Measurements from ENCODE around the gene MICAL3. TPM values are rescaled to one million over a fixed set of nuclear protein-coding genes. Genes with fewer than 3 reads are reported as not detected.

MICAL3 gene
- total RNA-seq, 1 donor from 2014 or later = 33.6 TPM

DNA sequence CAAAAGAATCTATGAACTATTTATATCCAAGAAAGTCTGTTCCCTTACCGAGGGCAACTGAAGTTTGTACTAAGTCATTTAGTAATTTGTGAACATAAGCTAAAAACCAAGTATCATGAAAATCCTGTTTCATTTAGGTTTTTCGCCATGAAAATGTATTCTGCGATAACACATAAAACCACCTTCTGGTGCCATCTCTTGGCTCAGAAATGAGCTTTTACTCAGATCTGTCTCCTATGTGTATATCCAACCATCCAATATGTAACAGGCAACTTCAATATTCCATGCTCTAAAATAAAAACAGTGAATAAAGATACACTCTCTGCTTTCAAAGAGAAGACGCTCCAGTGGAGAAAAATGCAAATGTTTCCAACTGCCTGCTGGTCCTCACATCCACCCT lies 132.0 kb downstream of the MICAL3 start:
- peaks cover 21% of the 10 kb centered on the region for H4K20me1 ChIP-seq (ENCODE audit: low read depth)
- H3F3A ChIP-seq (ENCODE audit: low read depth) = no peaks in the 10 kb centered on the region
- H3K4me3 ChIP-seq = no peak overlapping the region
- Mint-ChIP-seq H3K27ac (no peak overlapping the region), H3K4me1 (no peaks in the 10 kb centered on the region), H3K4me3 (no peak overlapping the region), H3K36me3 (peaks cover 14% of the 10 kb centered on the region), H3K27me3 (ENCODE audit: insufficient read depth, low read depth) (no peaks in the 10 kb centered on the region), H3K9me3 (no peaks in the 10 kb centered on the region)
- no peaks in the 10 kb centered on the region for H3K4me1 ChIP-seq
- H3K9me3 ChIP-seq (ENCODE audit: low read depth) = no peaks in the 10 kb centered on the region
- DNase-seq (ENCODE audit: low spot score) = no peak
- H3K79me2 ChIP-seq (ENCODE audit: low read depth) = no peaks in the 10 kb centered on the region
- TF ChIP-seq EZH2 (IDR thresholded peaks at IDR 0.05) (no peak), EZH2phosphoT487 (IDR thresholded peaks at IDR 0.05) (no peak)
- TF ChIP-seq, protein P1, sequence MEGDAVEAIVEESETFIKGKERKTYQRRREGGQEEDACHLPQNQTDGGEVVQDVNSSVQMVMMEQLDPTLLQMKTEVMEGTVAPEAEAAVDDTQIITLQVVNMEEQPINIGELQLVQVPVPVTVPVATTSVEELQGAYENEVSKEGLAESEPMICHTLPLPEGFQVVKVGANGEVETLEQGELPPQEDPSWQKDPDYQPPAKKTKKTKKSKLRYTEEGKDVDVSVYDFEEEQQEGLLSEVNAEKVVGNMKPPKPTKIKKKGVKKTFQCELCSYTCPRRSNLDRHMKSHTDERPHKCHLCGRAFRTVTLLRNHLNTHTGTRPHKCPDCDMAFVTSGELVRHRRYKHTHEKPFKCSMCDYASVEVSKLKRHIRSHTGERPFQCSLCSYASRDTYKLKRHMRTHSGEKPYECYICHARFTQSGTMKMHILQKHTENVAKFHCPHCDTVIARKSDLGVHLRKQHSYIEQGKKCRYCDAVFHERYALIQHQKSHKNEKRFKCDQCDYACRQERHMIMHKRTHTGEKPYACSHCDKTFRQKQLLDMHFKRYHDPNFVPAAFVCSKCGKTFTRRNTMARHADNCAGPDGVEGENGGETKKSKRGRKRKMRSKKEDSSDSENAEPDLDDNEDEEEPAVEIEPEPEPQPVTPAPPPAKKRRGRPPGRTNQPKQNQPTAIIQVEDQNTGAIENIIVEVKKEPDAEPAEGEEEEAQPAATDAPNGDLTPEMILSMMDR (IDR thresholded peaks at IDR 0.05) = no peak
- no peak overlapping the region for H2AFZ ChIP-seq (replicated peaks)
- no peak overlapping the region for H3K4me2 ChIP-seq
- H3K27me3 ChIP-seq = no peaks in the 10 kb centered on the region
- no peaks in the 10 kb centered on the region for H3K36me3 ChIP-seq
- no peak overlapping the region for H3K9ac ChIP-seq
- no peak overlapping the region for H3K27ac ChIP-seq

DNA sequence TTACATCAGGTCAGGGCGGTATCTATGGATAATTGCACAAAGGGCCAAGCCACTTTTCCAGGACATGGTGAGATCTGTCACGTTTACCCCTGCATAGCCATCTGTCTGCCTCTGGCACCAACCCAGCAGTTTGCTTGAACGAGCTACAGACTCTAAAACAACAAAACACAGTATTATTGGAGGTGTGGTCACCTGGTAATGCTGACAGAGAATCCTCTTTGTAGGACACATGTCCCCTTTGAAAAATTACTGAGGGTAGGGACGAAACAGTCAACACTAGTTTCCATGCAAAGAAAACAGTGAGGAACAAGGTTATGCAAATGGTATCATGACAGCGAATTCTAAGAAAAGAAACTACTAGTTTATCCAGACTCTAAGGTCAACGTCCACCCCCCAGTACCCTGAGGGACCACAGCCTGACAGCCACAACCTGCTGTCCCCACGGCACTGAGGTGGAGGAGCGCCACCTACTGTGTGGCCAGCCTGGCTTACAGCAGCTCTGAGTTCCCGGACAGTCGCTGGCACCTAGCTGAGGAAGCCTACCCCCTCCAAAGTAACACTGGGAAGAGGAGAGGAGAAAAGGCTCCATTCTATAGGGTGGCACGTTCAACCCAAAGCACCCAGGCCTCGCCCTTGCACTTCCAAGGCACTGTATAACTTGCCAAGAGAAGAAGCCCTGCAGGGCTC lies 132.7 kb downstream of the MICAL3 start:
- Mint-ChIP-seq H3K9me3 (no peaks in the 10 kb centered on the region), H3K27ac (no peak overlapping the region), H3K27me3 (ENCODE audit: insufficient read depth, low read depth) (no peaks in the 10 kb centered on the region), H3K36me3 (peaks cover 13% of the 10 kb centered on the region), H3K4me3 (no peak overlapping the region), H3K4me1 (no peaks in the 10 kb centered on the region)
- Histone ChIP-seq H3K79me2 (ENCODE audit: low read depth) (no peaks in the 10 kb centered on the region), H3K9me3 (ENCODE audit: low read depth) (no peaks in the 10 kb centered on the region), H3K4me1 (no peaks in the 10 kb centered on the region), H3K9ac (no peak overlapping the region), H3K27me3 (no peaks in the 10 kb centered on the region), H3K36me3 (no peaks in the 10 kb centered on the region), H3K4me3 (no peak overlapping the region), H3F3A (ENCODE audit: low read depth) (no peaks in the 10 kb centered on the region), H2AFZ (replicated peaks) (no peak overlapping the region), H3K4me2 (no peak overlapping the region), H3K27ac (no peak overlapping the region), H4K20me1 (ENCODE audit: low read depth) (peaks cover 20% of the 10 kb centered on the region)
- peak; percentile 56 for DNase-seq (ENCODE audit: low spot score)
- TF ChIP-seq, protein P1 (IDR thresholded peaks at IDR 0.05) = peak; percentile 60
- TF ChIP-seq EZH2phosphoT487 (IDR thresholded peaks at IDR 0.05) (no peak), EZH2 (IDR thresholded peaks at IDR 0.05) (no peak)

DNA sequence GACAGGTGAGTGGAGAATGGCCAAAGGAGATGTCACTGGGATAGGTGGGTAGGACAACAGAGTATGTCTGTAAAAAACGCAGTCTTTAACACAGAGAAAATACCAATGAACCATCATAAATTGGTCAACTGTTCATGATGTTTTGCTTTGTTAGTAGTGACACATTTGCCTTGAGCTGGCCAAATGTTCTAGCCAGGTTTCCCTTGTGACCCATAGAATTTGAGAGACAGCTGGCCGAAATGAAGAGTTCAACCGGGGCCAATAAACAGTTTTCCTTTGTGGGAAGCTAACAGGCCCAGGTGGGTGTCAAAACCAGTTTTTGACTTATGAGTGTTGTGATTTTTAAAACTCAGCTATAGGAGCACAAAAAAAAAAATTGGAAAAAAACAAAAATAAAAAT lies 133.5 kb downstream of the MICAL3 start:
- H4K20me1 ChIP-seq (ENCODE audit: low read depth) = peaks cover 12% of the 10 kb centered on the region
- H3K4me3 Mint-ChIP-seq = no peak overlapping the region
- no peaks in the 10 kb centered on the region for H3F3A ChIP-seq (ENCODE audit: low read depth)
- H3K79me2 ChIP-seq (ENCODE audit: low read depth) = no peaks in the 10 kb centered on the region
- H3K9ac ChIP-seq = no peak overlapping the region
- H3K4me1 Mint-ChIP-seq = no peaks in the 10 kb centered on the region
- H3K36me3 ChIP-seq = no peaks in the 10 kb centered on the region
- H3K27me3 ChIP-seq = no peaks in the 10 kb centered on the region
- H3K4me3 ChIP-seq = no peak overlapping the region
- no peak overlapping the region for H3K27ac ChIP-seq
- no peaks in the 10 kb centered on the region for H3K4me1 ChIP-seq
- no peak overlapping the region for H3K27ac Mint-ChIP-seq
- H3K9me3 Mint-ChIP-seq = no peaks in the 10 kb centered on the region
- no peak for TF ChIP-seq EZH2 (IDR thresholded peaks at IDR 0.05)
- TF ChIP-seq, protein P1 (IDR thresholded peaks at IDR 0.05) = no peak
- TF ChIP-seq EZH2phosphoT487 (IDR thresholded peaks at IDR 0.05) = no peak
- H3K27me3 Mint-ChIP-seq (ENCODE audit: insufficient read depth, low read depth) = peaks cover 2% of the 10 kb centered on the region
- no peak overlapping the region for H2AFZ ChIP-seq (replicated peaks)
- no peak overlapping the region for H3K4me2 ChIP-seq
- no peaks in the 10 kb centered on the region for H3K9me3 ChIP-seq (ENCODE audit: low read depth)
- peaks cover 11% of the 10 kb centered on the region for H3K36me3 Mint-ChIP-seq
- no peak for DNase-seq (ENCODE audit: low spot score)

All from neural progenitor cell (in vitro differentiated cells).